HCT116 (cell line): ENCODE measurements around the gene COX20. TPM values are rescaled to one million over a fixed set of nuclear protein-coding genes. Genes with fewer than 3 reads are reported as not detected.

Experiments
- ATAC-seq: fragments of 200-7000 bp; cut with Tn5 transposase; 2 replicates; pipeline ENCODE4 v1.9.1; 2020; ENCODE audit warnings: mild to moderate bottlenecking, moderate library complexity
- BruUV-seq: library from RNA; stranded (reverse); fragments of 400-500 nt; replicated peaks from 2 replicates; lab custom pipeline; 2021; lab: Mats Ljungman, UMichigan
- CTCF ChIA-PET: fragments of 300-600 bp; sonication (Branson Sonifier 250); formaldehyde crosslinking; loops from one replicate; lab custom pipeline; 2021; ENCODE audit warnings: antibody characterized with exemption; lab: Charles Lee
- POLR2A ChIA-PET: fragments of 300-600, 350-600 bp; sonication (Branson Sonifier 250); formaldehyde crosslinking; loops from one replicate; lab custom pipeline; 2021; ENCODE audit warnings: antibody characterized with exemption; lab: Charles Lee
- RAD21 ChIA-PET, 2 experiments: fragments of 300-600 bp; sonication (Branson Sonifier 250); formaldehyde crosslinking; loops; one replicate each; lab custom pipeline; 2023; ENCODE audit warnings: low total read pairs in 2 of 2; ENCODE audit not compliant: uncharacterized antibody in 2 of 2, unreplicated experiment in 2 of 2, low non-redundant PET in 1 of 2; lab: Charles Lee
- DNase-seq: peaks from one replicate; pipeline ENCODE4 v3.0.0-alpha.2; 2010; ENCODE audit warnings: low read depth, low spot score
- H2AFZ ChIP-seq: fragments of 200-600 bp; shearing (Covaris generic), sonication (generic); 2 replicates; pipeline ENCODE4 v1.6.1; 2017; ENCODE audit warnings: low read depth, mixed run types, mixed read lengths, antibody characterized with exemption, low read length; ENCODE audit not compliant: poor library complexity, severe bottlenecking
- H3K27ac ChIP-seq: 2 replicates; pipeline ENCODE4 v1.5.1; 2012; ENCODE audit warnings: low read depth, low read length
- H3K27me3 ChIP-seq: fragments of 200-600 bp; sonication (generic); 2 replicates; pipeline ENCODE4 v1.6.1; 2016; ENCODE audit warnings: mixed run types, low read length, mixed read lengths; ENCODE audit not compliant: insufficient read depth
- H3K36me3 ChIP-seq, 2 experiments: fragments of 200-500 bp in 1 of 2; fragments of 200-600 bp in 1 of 2; sonication (Bioruptor generic) in 1 of 2; sonication (generic) in 1 of 2; 2 replicates each; pipeline versions ENCODE4 v1.5.1 to v1.6.1; 2014 to 2016; ENCODE audit warnings: low read length in 2 of 2, inconsistent platforms in 1 of 2, mixed read lengths in 1 of 2, mixed run types in 1 of 2; ENCODE audit not compliant: insufficient read depth in 2 of 2, control insufficient read depth in 1 of 2
- H3K4me1 ChIP-seq, 2 experiments: fragments of 200-600 bp in 1 of 2; sonication (generic) in 1 of 2; 2 replicates each; pipeline versions ENCODE4 v1.5.1 to v1.6.1; 2012 to 2017; ENCODE audit warnings: low read length in 2 of 2, inconsistent platforms in 1 of 2, mild to moderate bottlenecking in 1 of 2, mixed read lengths in 1 of 2, mixed run types in 1 of 2, moderate library complexity in 1 of 2; ENCODE audit not compliant: insufficient read depth in 2 of 2, control insufficient read depth in 1 of 2
- H3K4me2 ChIP-seq: fragments of 200-600 bp; sonication (generic); 2 replicates; pipeline ENCODE4 v1.6.1; 2017; ENCODE audit warnings: mixed run types, low read length, mixed read lengths
- H3K4me3 ChIP-seq, 2 experiments: fragments of 200-600 bp in 1 of 2; sonication (generic) in 1 of 2; replicated peaks in 1 of 2; 2 replicates each; pipeline ENCODE4 v1.5.1; 2011 to 2016; ENCODE audit warnings: low read length in 2 of 2, control low read depth in 1 of 2, low read depth in 1 of 2, mild to moderate bottlenecking in 1 of 2, mixed read lengths in 1 of 2, mixed run types in 1 of 2
- H3K79me2 ChIP-seq: fragments of 200-600 bp; sonication (generic); 2 replicates; pipeline ENCODE4 v1.6.1; 2017; ENCODE audit warnings: mild to moderate bottlenecking, mixed run types, low read length, moderate library complexity, mixed read lengths; ENCODE audit not compliant: insufficient read depth
- H3K9ac ChIP-seq: fragments of 200-600 bp; sonication (generic); 2 replicates; pipeline ENCODE4 v1.6.1; 2016; ENCODE audit warnings: low read length, mixed read lengths
- H3K9me2 ChIP-seq: fragments of 200-600 bp; sonication (generic), shearing (Covaris generic); 2 replicates; pipeline ENCODE4 v1.6.1; 2017; ENCODE audit warnings: mixed run types, mild to moderate bottlenecking, moderate library complexity; ENCODE audit not compliant: insufficient read depth
- H3K9me3 ChIP-seq, 2 experiments: fragments of 200-500 bp in 1 of 2; fragments of 200-600 bp in 1 of 2; sonication (Bioruptor generic) in 1 of 2; sonication (generic) in 1 of 2; 2 replicates each; pipeline ENCODE4 v1.6.1; 2014 to 2017; ENCODE audit warnings: low read length in 2 of 2, mixed read lengths in 2 of 2, inconsistent platforms in 1 of 2, low read depth in 1 of 2, mild to moderate bottlenecking in 1 of 2, mixed run types in 1 of 2, moderate library complexity in 1 of 2; ENCODE audit not compliant: control insufficient read depth in 1 of 2, insufficient read depth in 1 of 2
- H4K20me1 ChIP-seq: fragments of 200-600 bp; sonication (generic), shearing (Covaris generic); 2 replicates; pipeline ENCODE4 v1.6.1; 2017; ENCODE audit warnings: mixed run types, mild to moderate bottlenecking, moderate library complexity; ENCODE audit not compliant: insufficient read depth
- ATF3 ChIP-seq: IDR thresholded peaks from 2 replicates; pipeline ENCODE4 v1.6.1; 2012
- CBX3 ChIP-seq: IDR thresholded peaks from 2 replicates; pipeline ENCODE4 v1.6.1; 2012; ENCODE audit warnings: low read depth
- CTCF ChIP-seq, 3 experiments: fragments of 200-600 bp in 1 of 3; sonication (generic) in 1 of 3; IDR thresholded peaks in 2 of 3; conservative IDR thresholded peaks in 1 of 3; 2 replicates each; pipeline ENCODE4 v1.5.1; 2012 to 2017; ENCODE audit warnings: low read depth in 2 of 3, low read length in 2 of 3, antibody characterized with exemption in 1 of 3, borderline replicate concordance in 1 of 3, control low read depth in 1 of 3, mild to moderate bottlenecking in 1 of 3, mixed read lengths in 1 of 3, mixed run types in 1 of 3, moderate library complexity in 1 of 3; ENCODE audit not compliant: insufficient read depth in 1 of 3
- EGR1 ChIP-seq: IDR thresholded peaks from 2 replicates; pipeline ENCODE4 v1.6.1; 2012; ENCODE audit warnings: low read depth
- ELF1 ChIP-seq: IDR thresholded peaks from 2 replicates; pipeline ENCODE4 v1.6.1; 2012; ENCODE audit warnings: low read depth, borderline replicate concordance
- EZH2 ChIP-seq: fragments of 200-600 bp; sonication (generic); IDR thresholded peaks from 2 replicates; pipeline ENCODE4 v1.6.1; 2017; ENCODE audit warnings: antibody characterized with exemption, mixed run types
- EZH2phosphoT487 ChIP-seq: fragments of 200-600 bp; IDR thresholded peaks from 2 replicates; pipeline ENCODE4 v1.6.1; 2018; ENCODE audit warnings: antibody characterized with exemption, borderline replicate concordance
- FOSL1 ChIP-seq: IDR thresholded peaks from 2 replicates; pipeline ENCODE4 v1.6.1; 2012; ENCODE audit warnings: low read depth
- JUND ChIP-seq: IDR thresholded peaks from 2 replicates; pipeline ENCODE4 v1.6.1; 2012
- POLR2AphosphoS5 ChIP-seq: IDR thresholded peaks from 2 replicates; pipeline ENCODE4 v1.6.1; 2011; ENCODE audit warnings: mild to moderate bottlenecking, low read depth, low read length, moderate library complexity
- RAD21 ChIP-seq: IDR thresholded peaks from 2 replicates; pipeline ENCODE4 v1.6.1; 2012; ENCODE audit warnings: low read depth, mild to moderate bottlenecking
- REST ChIP-seq: IDR thresholded peaks from 2 replicates; pipeline ENCODE4 v1.6.1; 2012; ENCODE audit warnings: low read depth
- SIN3A ChIP-seq: IDR thresholded peaks from 2 replicates; pipeline ENCODE4 v1.6.1; 2012; ENCODE audit warnings: low read depth
- SP1 ChIP-seq: IDR thresholded peaks from 2 replicates; pipeline ENCODE4 v1.6.1; 2012; ENCODE audit warnings: low read depth
- SRF ChIP-seq: IDR thresholded peaks from 2 replicates; pipeline ENCODE4 v1.6.1; 2012; ENCODE audit warnings: low read depth
- TCF7L2 ChIP-seq: IDR thresholded peaks from 2 replicates; pipeline ENCODE4 v1.7.0; 2011; ENCODE audit warnings: borderline replicate concordance, inconsistent platforms; ENCODE audit not compliant: insufficient read depth, insufficient read length; ENCODE audit errors: extremely low read depth
- ZFX ChIP-seq: fragments of 450-650 bp; IDR thresholded peaks from 2 replicates; pipeline ENCODE4 v1.6.1; 2017
- ZNF274 ChIP-seq: fragments of 200-500 bp; sonication (Bioruptor generic); IDR thresholded peaks from 2 replicates; pipeline ENCODE4 v1.6.1; 2014; ENCODE audit warnings: mild to moderate bottlenecking, low read depth, low read length, inconsistent platforms
- intact Hi-C: fragments of 100-400 bp; cut with micrococcal nuclease; formaldehyde crosslinking; loops from 2 replicates; pipeline ENCODE4 v1.10.0; 2022
- total RNA-seq: library from RNA; stranded (reverse); gene quantifications from one replicate; pipeline ENCODE4 v1.2.1, GENCODE V29; 2021; ENCODE audit not compliant: unreplicated experiment
- TF ChIP-seq, protein P1 (sequence below): IDR thresholded peaks from 2 replicates; pipeline ENCODE4 v1.6.1; 2012

COX20 gene
- total RNA-seq, 1 experiment from 2014 or later: 48.1 TPM

GRCh38 chr1:244789276-244789580 lies 46.2 kb upstream of the COX20 start (continued):
- no peak for TF ChIP-seq REST

DNA sequence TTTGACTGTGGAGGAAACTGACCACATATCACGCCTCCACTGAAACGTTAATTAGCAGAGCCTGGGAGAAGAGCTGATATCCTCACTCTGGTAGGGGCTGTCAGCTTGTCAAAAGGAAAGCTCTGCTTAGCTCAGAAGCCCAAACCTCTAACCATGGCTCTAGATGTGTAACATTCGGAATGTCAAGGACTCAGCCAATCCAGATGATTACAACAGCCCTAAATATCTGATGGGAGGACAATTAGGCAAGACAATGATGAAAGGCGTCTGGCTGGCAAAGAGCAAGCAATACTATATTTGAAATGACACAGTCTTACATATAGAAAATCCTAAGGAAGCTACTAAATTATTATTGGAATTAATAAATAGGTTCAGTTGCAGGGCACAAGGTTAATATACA lies 45.7 kb upstream of the COX20 start:
- intact Hi-C loops: loop anchor here (10.0 kb wide), 1 partner anchor 335 kb away; the partner anchor contains the start of gene ADSS2
- Histone ChIP-seq H3K4me2 (no peak overlapping the region), H3K4me1 (peaks cover 0 to 7% of the 10 kb centered on the region in 2 experiments; a peak in 2 of 4 replicates), H3K27ac (no peak overlapping the region)
- CTCF ChIA-PET: no interaction called here
- no TSS peak for BruUV-seq
- no peak for TF ChIP-seq SIN3A
- no peak for TF ChIP-seq RAD21
- TF ChIP-seq CTCF (IDR thresholded peaks at IDR 0.05 in 2 of 3, conservative IDR thresholded peaks at IDR 0.05 in 1 of 3; ENCODE audit: borderline replicate concordance in 1 of 3, insufficient read depth in 1 of 3, low read depth in 2 of 3, low read length in 2 of 3): no peak
- TF ChIP-seq SP1: no peak
- TF ChIP-seq, protein P1, sequence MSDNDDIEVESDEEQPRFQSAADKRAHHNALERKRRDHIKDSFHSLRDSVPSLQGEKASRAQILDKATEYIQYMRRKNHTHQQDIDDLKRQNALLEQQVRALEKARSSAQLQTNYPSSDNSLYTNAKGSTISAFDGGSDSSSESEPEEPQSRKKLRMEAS: no peak
- TF ChIP-seq FOSL1: no peak
- no peak for TF ChIP-seq SRF
- no peak for TF ChIP-seq EGR1
- TF ChIP-seq ELF1: no peak
- TF ChIP-seq ZFX: no peak
- no peak for TF ChIP-seq JUND
- no peak for TF ChIP-seq ATF3
- no peak for TF ChIP-seq TCF7L2
- TF ChIP-seq EZH2: no peak
- no peak for TF ChIP-seq CBX3
- no peak for TF ChIP-seq EZH2phosphoT487
- TF ChIP-seq ZNF274: no peak
- TF ChIP-seq POLR2AphosphoS5: no peak
- TF ChIP-seq, all 23 proteins: peak for 0
- Histone ChIP-seq H3K27me3 (no peaks in the 10 kb centered on the region), H3K9ac (no peak overlapping the region), H3K9me3 (no peaks in the 10 kb centered on the region), H3K36me3 (no peaks in the 10 kb centered on the region), H3K4me3 (no peak overlapping the region), H3K79me2 (no peaks in the 10 kb centered on the region), H3K9me2 (no peaks in the 10 kb centered on the region), H4K20me1 (no peaks in the 10 kb centered on the region), H2AFZ (no peak overlapping the region)
- ChIA-PET RAD21 (no interaction called here), POLR2A (no interaction called here)
- ATAC-seq: no peak
- no peak for DNase-seq
